Gastrocnemius medialis (tissue), 4 donors: ENCODE data around the gene CERK. TPM values are rescaled to one million over a fixed set of nuclear protein-coding genes. Genes with fewer than 3 reads are reported as not detected.

Experiments used
- ATAC-seq, 2 donors: fragments of 150-250 bp; one replicate each; pipeline ENCODE4 v1.9.1; 2016
- DNase-seq, 2 donors: peaks; one replicate each; pipeline ENCODE4 v3.0.0-alpha.2; 2019
- H3K27ac ChIP-seq, 4 donors: fragments of 200-600 bp; sonication (generic); 1 replicate in 1 of 4; 2 replicates in 3 of 4; pipeline ENCODE4 v1.5.1; 2016 to 2018; ENCODE audit warnings: mild to moderate bottlenecking in 2 of 4, moderate library complexity in 1 of 4
- H3K27me3 ChIP-seq, 3 donors: fragments of 200-600 bp; sonication (generic) in 2 of 3; 1 replicate in 1 of 3; 2 replicates in 2 of 3; pipeline versions ENCODE4 v1.5.1 to v1.6.0; 2016 to 2019; ENCODE audit warnings: mild to moderate bottlenecking in 1 of 3, moderate library complexity in 1 of 3
- H3K36me3 ChIP-seq, 2 donors: fragments of 200-600 bp; sonication (generic) in 1 of 2; one replicate each; pipeline ENCODE4 v1.5.1; 2017 to 2018
- H3K4me1 ChIP-seq, 2 donors: fragments of 200-600 bp; sonication (generic) in 1 of 2; one replicate each; pipeline ENCODE4 v1.5.1; 2016 to 2017; ENCODE audit warnings: mild to moderate bottlenecking in 2 of 2
- H3K4me3 ChIP-seq, 4 donors: fragments of 200-600 bp; sonication (generic) in 3 of 4; 1 replicate in 1 of 4; 2 replicates in 3 of 4; pipeline ENCODE4 v1.5.1; 2016 to 2019; ENCODE audit warnings: mild to moderate bottlenecking in 2 of 4
- H3K9me3 ChIP-seq, 3 donors: fragments of 200-600 bp; sonication (generic) in 2 of 3; 1 replicate in 1 of 3; 2 replicates in 2 of 3; pipeline ENCODE4 v1.5.1; 2016 to 2019
- POLR2A ChIP-seq, 2 donors: fragments of 450-650 bp; IDR thresholded peaks; one replicate each; pipeline ENCODE4 v1.6.1; 2017; ENCODE audit warnings: antibody characterized with exemption in 2 of 2, mild to moderate bottlenecking in 2 of 2, moderate library complexity in 2 of 2
- in situ Hi-C, 4 donors: fragments of 200-750 bp; cut with MboI; loops; one replicate each; pipeline versions ENCODE4 v1.15.0 to v1.8.0; 2017; ENCODE audit warnings: low sequenced_read_pairs in 4 of 4
- intact Hi-C: fragments of 100-400 bp; cut with DNase I; formaldehyde crosslinking; loops from one replicate; pipeline ENCODE4 v1.15.1; 2023; ENCODE audit warnings: low total_unique reads
- total RNA-seq, 4 donors: library from RNA; depleted of rRNA; stranded (reverse); fragments of >200 nt; gene quantifications; one replicate each; pipeline versions ENCODE4 v1.1.0 to v1.2.3, GENCODE V29; 2016
- TF ChIP-seq, protein P1 (sequence below), 5 experiments: fragments of 450-650 bp in 3 of 5; fragments of 200-600 bp in 2 of 5; sonication (generic) in 2 of 5; IDR thresholded peaks in 4 of 5; conservative IDR thresholded peaks in 1 of 5; 1 replicate in 4 of 5; 2 replicates in 1 of 5; pipeline ENCODE4 v1.5.1; 2016 to 2019; ENCODE audit warnings: antibody characterized with exemption in 5 of 5, mild to moderate bottlenecking in 3 of 5, moderate library complexity in 3 of 5

CERK gene
- total RNA-seq, 4 donors from 2014 or later, result 32.7 to 38.7 (median 34.8) TPM

DNA sequence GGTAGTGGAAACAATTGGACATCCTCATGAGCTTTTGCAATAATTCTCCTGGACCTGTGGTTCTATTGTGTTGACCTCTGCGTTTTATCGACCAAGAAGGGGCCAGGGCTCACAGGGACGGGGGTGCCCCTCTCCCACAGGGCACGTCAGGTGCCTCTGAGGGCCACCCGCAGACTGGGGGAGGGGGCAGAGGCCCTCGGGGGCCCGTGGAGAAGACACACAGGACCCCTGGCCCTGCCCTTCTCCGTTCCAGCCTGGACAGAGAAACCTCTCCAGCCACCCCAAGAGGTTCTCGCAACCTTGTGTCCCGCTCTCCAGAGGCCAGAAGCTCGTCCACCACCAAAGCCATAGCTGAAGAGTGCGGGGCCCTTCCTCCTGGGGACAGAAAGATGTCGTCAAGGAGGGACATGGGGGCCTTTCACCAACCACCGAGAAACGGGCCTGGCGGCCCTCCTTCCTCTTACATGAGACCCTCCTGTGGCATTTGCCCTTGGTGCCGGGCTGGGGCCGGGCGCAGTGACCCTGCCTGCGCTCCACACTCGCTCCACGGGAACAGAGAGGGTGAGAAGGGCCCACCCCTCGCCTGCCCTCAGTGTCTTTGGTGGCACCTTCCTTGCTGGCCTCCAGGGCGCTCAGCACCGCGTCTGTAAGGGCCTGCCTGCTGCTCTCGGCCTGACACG lies 60.6 kb downstream of the CERK start:
- DNase-seq, result no peak
- Histone ChIP-seq H3K4me1 (peaks cover 12 to 17% of the 10 kb centered on the region in 2 donors), H3K27ac (peak overlapping the region; percentile 69 to 81 (median 78)), H3K27me3 (no peaks in the 10 kb centered on the region), H3K9me3 (no peaks in the 10 kb centered on the region), H3K4me3 (no peak overlapping the region), H3K36me3 (peaks cover 0 to 11% of the 10 kb centered on the region in 2 donors)
- TF ChIP-seq, protein P1, sequence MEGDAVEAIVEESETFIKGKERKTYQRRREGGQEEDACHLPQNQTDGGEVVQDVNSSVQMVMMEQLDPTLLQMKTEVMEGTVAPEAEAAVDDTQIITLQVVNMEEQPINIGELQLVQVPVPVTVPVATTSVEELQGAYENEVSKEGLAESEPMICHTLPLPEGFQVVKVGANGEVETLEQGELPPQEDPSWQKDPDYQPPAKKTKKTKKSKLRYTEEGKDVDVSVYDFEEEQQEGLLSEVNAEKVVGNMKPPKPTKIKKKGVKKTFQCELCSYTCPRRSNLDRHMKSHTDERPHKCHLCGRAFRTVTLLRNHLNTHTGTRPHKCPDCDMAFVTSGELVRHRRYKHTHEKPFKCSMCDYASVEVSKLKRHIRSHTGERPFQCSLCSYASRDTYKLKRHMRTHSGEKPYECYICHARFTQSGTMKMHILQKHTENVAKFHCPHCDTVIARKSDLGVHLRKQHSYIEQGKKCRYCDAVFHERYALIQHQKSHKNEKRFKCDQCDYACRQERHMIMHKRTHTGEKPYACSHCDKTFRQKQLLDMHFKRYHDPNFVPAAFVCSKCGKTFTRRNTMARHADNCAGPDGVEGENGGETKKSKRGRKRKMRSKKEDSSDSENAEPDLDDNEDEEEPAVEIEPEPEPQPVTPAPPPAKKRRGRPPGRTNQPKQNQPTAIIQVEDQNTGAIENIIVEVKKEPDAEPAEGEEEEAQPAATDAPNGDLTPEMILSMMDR (IDR thresholded peaks at IDR 0.05 in 4 of 5, conservative IDR thresholded peaks at IDR 0.05 in 1 of 5), result no peak
- TF ChIP-seq POLR2A (IDR thresholded peaks at IDR 0.05), result no peak
- intact Hi-C loops, result loop anchor here (5.0 kb wide), 2 partner anchors 100 to 115 kb away; no protein-coding TSS in a partner anchor
- no peak for ATAC-seq
- in situ Hi-C loops, result loop anchor here in 1 of 4 donors (25.0 kb wide), 1 partner anchor 115 kb away; no protein-coding TSS in a partner anchor

DNA sequence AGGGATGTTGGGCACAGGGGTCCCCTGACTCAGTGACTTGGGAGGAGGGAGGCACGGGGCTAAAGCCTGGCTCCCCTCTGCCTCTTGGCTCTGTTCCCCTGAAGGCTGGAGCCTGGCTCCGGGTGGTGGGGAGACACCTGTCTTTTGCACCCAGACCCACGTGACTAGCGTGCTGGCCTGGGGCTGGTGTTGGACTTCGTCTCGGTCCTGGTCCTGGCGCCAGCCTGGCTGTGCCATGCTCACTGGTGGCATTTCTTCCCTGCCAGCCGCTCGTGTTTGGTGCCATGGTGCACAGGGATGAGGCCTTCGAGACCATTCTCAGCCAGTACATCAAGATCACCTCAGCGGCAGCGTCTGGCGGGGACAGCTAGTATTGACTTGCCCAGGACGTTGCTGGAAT lies 61.2 kb downstream of the CERK start:
- H3K4me1 ChIP-seq, result peaks cover 12 to 17% of the 10 kb centered on the region in 2 donors
- H3K27me3 ChIP-seq, result no peaks in the 10 kb centered on the region
- peak; percentile 43 to 67 for ATAC-seq
- in situ Hi-C loops, result loop anchor here in 1 of 4 donors (25.0 kb wide), 1 partner anchor 115 kb away; no protein-coding TSS in a partner anchor
- peak overlapping the region; percentile 69 to 81 (median 78) for H3K27ac ChIP-seq
- DNase-seq, result peak; percentile 50 to 83
- intact Hi-C loops, result loop anchor here (5.0 kb wide), 2 partner anchors 100 to 115 kb away; no protein-coding TSS in a partner anchor
- H3K9me3 ChIP-seq, result no peaks in the 10 kb centered on the region
- no peak overlapping the region for H3K4me3 ChIP-seq
- peaks cover 0 to 11% of the 10 kb centered on the region in 2 donors for H3K36me3 ChIP-seq
- TF ChIP-seq POLR2A (IDR thresholded peaks at IDR 0.05), result no peak
- TF ChIP-seq, protein P1 (IDR thresholded peaks at IDR 0.05 in 4 of 5, conservative IDR thresholded peaks at IDR 0.05 in 1 of 5), result no peak

DNA sequence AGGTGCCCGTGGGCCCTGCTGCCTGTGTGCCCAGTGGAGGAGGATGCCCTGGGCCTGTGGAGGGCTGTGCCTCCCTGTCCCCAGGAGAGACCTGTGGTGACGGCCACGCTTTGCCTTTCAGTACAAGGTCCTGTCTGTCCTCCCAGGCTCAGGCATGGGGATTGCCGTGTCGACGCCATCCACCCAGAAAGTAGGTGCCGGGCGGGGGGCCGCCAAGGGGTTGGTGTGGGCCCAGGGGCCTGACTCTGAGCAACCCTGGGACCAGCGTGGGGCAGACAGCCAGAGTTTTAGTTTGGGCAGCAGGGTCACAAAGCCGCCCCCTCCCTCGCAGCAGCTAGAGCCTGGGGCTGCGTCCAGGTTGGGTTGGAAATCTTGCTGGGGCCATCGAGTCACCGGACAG lies 61.6 kb downstream of the CERK start:
- ATAC-seq (peak in 1 of 2 donors; percentile 15), DNase-seq (no peak)
- Histone ChIP-seq H3K9me3 (no peaks in the 10 kb centered on the region), H3K4me3 (no peak overlapping the region), H3K4me1 (peaks cover 12 to 17% of the 10 kb centered on the region in 2 donors), H3K36me3 (peaks cover 0 to 11% of the 10 kb centered on the region in 2 donors), H3K27ac (peak overlapping the region; percentile 69 to 81 (median 78)), H3K27me3 (no peaks in the 10 kb centered on the region)
- intact Hi-C loops (loop anchor here (5.0 kb wide), 2 partner anchors 99 to 114 kb away; no protein-coding TSS in a partner anchor), in situ Hi-C loops (loop anchor here in 1 of 4 donors (25.0 kb wide), 1 partner anchor 114 kb away; no protein-coding TSS in a partner anchor)
- TF ChIP-seq POLR2A (IDR thresholded peaks at IDR 0.05), result no peak
- TF ChIP-seq, protein P1 (IDR thresholded peaks at IDR 0.05 in 4 of 5, conservative IDR thresholded peaks at IDR 0.05 in 1 of 5), result no peak

DNA sequence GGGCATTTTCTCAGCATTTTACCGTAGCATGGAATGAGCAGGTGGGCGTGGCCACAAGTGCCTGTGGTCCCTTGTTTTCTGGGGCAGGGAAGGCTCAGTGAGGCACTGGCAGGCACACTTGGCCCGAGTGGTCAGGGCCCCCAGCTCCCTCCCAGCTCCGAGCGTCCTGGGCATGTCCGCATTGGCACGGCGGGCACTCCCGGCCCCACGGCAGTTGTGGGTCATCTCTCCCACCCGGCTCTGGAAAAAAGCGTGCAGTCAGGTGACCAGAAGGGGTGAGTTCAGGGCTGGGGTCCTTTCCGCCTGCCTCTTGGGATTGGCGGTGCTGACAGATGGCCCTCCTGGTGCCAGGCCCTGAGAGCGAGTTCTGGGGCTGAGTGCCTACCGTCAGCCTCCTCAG lies 62.1 kb downstream of the CERK start:
- DNase-seq (no peak), ATAC-seq (no peak)
- in situ Hi-C loops (loop anchor here in 1 of 4 donors (25.0 kb wide), 1 partner anchor 114 kb away; no protein-coding TSS in a partner anchor), intact Hi-C loops (loop anchor here (5.0 kb wide), 2 partner anchors 99 to 114 kb away; no protein-coding TSS in a partner anchor)
- TF ChIP-seq, protein P1 (IDR thresholded peaks at IDR 0.05 in 4 of 5, conservative IDR thresholded peaks at IDR 0.05 in 1 of 5), result no peak
- TF ChIP-seq POLR2A (IDR thresholded peaks at IDR 0.05), result no peak
- no peaks in the 10 kb centered on the region for H3K27me3 ChIP-seq
- H3K4me1 ChIP-seq, result peaks cover 12 to 17% of the 10 kb centered on the region in 2 donors
- peak overlapping the region; percentile 69 to 81 (median 78) for H3K27ac ChIP-seq
- H3K9me3 ChIP-seq, result no peaks in the 10 kb centered on the region
- H3K4me3 ChIP-seq, result no peak overlapping the region
- peaks cover 0 to 11% of the 10 kb centered on the region in 2 donors for H3K36me3 ChIP-seq
